ENCODE results near the gene TTC3. TPM values are rescaled to one million over a fixed set of nuclear protein-coding genes. Genes with fewer than 3 reads are reported as not detected.

TTC3 gene
- total RNA-seq, 1 donor from 2014 or later = 302 TPM

DNA sequence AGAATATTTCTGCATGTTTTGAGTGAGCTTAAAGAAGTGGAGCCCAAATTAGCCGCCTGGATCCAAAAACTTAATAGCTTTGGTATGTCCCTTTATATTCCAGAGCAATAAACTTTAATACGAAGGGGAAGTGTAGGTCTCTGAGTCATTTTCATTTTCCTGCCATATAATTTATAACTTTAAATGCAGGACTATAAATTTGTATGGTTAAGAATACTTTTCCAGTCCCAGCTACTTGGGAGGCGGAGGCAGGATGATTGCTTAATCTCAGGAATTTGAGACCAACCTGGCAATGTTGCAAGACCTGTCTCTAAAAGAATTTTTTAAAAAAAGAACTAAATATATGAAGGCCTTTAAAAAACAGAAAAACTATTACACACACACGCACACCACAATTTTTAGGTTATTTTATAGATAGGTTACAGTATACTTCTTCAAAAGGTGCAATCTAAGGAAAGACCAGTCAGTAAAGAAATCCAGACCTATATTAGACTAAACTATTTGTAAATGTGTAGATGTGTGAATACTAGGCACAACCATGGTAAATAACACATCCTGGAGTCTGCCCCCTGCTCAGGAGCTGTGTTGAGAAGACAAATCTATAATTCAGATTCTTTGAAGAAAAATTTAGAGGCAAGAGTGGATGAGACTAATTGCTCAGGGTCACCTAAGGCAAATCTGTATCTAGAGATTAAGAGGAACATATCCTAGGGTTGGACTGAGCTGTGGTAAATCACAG is 80.3 kb downstream of the TTC3 start:
- peak; percentile 66 for DNase-seq (ENCODE audit: low read depth)

DNA sequence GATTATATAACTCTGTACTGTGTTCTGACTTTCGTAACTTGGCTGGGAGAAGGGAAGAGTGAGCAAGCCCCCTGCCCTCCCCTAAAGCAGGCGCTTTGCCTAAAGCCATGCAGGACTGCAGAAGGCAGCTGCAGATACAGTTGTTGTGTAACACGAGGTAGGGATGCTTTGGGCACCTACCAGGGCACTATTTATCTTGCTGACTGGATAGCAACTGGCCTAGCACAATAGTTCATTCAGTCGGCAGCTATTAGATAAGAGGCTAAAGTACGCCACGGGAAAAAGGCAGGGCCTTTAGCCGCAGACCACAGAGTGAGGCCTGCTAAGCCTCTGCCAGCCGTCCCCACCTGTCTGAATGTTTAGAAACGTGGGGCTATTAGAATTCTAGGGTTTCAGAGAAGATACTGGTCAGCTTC is 80.9 kb downstream of the TTC3 start:
- DNase-seq (ENCODE audit: low read depth) = peak; percentile 7

DNA sequence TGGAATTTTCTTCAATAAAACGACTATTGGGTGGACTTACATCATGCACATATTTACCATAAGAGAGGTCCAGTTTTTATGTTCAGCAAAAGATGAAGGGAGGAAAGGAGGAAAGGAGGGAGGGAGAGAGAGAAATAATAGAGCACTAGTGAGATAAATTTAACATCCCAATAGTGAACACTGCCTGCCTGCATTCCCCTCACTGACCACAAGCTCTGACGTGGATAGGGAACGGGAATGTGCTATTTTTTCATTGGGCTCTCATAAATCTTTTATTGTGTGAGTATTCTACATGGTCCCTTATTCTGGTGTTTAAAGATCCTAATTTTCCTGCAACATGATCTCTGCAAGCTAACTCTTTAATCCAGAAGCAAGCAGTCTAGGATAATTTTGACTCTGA is 82.1 kb downstream of the TTC3 start:
- DNase-seq (ENCODE audit: low read depth) = no peak

DNA sequence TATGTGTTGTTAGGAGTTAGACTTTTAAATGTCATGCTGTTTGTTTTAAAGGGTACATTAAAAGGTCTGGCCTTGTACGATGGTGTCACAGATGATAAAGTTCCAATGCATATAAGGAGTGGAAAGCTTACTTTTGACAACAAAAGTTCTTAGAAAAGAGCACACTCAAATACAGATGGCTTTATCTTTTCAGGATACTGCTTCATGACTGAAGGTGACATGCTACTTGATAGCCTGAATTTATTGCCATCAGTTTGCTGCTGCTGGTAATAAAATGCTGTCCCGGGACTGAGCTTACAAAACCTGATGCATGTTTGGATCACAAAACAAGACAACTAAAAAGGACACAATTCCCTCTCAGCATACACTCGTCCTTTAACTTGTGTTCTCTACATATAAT is 84.9 kb downstream of the TTC3 start:
- DNase-seq (ENCODE audit: low read depth) = no peak

DNA sequence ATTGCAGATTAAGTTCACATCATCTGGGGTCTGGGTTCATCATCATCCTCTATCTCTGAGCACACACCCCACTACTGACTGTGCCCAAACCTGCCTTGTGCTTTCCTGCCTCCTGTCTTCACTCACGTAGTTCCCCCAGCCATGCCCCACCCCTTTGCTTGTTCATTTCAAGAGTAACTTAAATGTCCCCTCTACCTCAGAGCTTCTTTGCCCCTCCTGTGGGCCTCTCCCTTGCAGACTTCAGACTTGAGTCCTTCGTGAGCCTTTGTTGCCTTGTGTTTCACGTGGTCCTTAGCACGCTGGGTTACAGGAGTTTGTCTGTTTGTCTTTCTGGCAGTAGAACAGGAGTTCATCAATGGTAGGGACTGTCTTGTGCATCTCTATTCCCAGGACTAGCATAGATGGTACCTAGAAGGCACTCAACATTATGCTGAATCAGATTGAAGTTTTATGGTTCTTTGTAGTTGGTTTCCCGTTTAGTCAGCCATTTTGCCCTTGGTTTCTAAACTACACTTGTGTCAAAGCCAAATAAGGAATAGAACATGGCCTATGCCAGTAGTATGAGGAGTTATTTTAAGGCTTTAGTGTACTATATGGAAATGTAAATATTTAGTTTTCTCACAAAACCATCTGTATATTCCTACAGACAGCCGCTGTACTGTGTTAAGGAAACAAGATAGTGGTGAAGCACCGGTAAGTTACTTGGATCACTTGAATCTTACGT is 86.2 kb downstream of the TTC3 start:
- DNase-seq (ENCODE audit: low read depth) = no peak

DNA sequence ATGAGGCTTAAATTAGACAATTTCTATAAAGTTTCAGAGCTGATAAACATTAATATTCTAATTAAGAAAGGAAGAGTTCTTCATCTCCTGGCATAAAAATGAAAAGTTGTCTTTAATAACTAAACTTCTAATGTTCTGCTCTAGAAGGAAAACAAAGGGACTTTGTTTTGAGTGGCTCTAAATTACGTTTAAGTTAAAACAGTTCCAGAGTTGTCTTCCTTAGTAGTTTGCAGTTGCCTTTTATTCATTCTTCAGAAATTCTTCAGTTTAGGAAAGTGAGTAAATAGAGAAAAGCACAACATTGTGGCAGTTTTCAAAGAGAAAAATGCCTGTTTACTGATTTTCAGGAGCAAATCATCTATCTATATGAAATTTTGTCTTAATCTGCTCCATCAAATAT is 86.9 kb downstream of the TTC3 start:
- DNase-seq (ENCODE audit: low read depth) = no peak

DNA sequence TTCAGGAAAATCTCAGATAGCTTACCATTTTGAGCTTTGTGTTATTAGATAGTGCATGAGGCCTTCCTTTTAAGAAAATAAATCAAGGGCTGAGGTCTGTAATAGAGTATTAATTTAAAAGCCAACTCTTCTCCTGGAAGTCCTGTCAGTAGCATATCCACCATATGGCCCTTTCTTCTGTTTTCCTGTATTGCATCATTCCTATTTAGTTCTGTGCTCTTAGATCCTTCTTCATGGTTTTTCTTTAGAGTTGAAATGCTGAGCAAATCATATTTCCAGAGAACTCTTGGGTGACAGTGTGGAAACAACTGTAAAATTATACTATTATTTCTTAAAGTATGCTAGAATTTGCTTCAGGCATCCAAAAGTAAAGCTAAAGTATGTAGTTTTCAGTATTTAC is 91.7 kb downstream of the TTC3 start:
- no peak for DNase-seq (ENCODE audit: low read depth)

DNA sequence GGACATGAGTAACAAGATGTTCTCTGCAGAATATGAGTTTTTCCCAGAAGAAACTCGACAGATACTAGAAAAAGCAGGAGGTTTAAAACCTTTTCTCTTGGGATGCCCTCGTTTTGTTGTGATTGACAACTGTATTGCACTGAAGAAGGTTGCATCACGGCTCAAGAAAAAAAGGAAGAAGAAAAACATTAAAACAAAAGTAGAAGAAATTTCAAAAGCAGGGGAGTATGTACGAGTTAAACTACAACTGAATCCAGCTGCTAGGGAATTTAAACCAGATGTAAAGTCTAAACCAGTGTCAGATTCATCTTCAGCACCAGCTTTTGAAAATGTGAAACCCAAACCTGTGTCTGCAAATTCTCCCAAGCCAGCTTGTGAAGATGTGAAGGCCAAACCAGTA is 92.5 kb downstream of the TTC3 start:
- DNase-seq (ENCODE audit: low read depth) = no peak

DNA sequence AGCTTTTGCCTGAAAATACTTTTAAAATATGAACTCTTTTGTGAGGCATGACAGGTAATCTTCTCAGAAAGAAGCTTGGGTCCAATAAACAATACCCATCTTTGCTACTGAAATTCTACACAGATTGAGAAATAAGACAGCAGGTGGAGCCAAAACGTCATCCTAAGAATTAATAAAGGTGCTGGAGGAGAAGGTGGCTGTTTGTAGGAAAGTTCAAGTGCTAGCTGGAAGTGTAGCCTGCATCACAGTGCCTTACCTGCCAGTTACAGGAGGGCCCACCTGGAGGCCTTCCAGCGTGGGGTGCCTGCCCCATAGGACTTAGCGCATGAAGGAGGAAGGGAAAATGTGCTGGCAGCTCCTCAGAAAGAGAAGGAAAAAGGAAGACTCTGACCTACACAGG is 93.7 kb downstream of the TTC3 start:
- peak; percentile 42 for DNase-seq (ENCODE audit: low read depth)

DNA sequence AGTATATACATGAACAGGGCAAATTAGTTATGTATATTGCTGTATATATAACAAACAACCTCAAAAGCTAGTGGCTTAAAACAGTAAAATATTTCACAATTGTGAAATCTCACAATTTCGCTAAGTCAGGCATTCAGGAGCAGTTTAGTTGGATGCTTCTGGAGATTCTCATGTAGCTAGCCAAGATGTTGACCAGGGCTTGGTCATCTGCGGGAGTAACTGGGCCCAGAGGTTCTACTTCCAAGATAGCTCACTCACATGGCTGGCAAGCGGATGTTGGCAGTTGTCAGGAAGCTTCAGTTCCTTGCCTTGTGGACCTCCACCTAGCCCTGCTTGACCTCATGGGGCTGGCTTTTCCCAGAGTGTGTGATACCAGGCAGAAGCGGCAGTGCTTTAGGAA is 95.6 kb downstream of the TTC3 start:
- no peak for DNase-seq (ENCODE audit: low read depth)

DNA sequence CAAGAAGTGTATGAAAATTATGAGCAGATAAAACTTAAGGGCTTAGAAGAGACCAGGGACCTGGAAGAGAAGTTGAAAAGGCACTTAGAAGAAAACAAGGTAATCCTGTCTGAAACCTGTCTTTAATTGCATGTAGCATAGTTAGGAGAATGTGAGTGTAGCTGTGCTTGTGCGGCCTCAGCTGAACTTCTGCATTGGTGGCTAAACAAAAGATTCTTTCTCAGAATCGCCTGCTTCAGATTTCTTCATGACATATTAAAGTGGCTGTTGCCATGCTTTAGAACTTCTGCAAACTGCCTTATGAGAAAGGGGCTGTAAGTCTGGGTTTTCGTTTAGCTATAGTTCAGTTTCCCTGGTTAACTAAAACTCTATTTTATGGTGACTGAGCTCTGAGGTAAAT is 99.6 kb downstream of the TTC3 start:
- DNase-seq (ENCODE audit: low read depth) = no peak

DNA sequence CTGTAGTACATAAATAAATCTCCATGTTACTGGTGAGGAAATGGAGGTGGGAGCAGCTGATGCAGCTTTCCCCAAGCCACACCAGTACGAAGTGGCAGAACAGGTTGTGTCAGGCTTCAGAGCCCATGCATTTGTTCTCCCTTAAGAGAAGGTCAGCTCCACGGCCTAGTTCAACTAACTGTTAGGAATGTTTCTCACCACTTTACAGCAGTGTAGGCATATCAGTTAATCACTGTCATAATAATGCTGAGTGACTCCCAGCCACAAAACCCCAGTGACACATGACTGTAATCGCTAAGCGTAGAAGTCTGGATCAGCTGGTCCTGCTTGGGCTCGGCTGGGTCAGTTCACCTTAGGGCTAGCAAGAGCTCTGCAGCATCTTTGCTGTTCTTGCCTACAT is 103.7 kb downstream of the TTC3 start:
- peak; percentile 78 for DNase-seq (ENCODE audit: low read depth)

DNA sequence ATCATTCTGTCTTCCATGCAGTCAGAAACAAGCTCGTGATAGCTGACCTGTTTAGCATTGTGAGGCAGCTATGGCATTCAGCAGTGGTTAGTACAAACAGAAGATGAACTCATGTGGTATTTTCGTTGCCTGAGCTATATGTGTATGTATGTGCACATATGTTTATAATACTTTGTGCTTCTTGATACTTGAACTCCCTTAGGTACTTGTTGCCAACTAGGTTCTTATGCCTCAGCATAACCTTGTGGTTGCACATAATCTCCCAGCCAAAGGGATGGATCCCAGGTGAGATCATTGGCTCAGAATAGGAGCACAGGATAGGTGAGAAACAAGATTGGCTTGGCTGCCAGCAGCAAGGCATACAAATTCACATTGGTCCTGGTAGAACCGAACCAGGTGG is 108.0 kb downstream of the TTC3 start:
- no peak for DNase-seq (ENCODE audit: low read depth)

DNA sequence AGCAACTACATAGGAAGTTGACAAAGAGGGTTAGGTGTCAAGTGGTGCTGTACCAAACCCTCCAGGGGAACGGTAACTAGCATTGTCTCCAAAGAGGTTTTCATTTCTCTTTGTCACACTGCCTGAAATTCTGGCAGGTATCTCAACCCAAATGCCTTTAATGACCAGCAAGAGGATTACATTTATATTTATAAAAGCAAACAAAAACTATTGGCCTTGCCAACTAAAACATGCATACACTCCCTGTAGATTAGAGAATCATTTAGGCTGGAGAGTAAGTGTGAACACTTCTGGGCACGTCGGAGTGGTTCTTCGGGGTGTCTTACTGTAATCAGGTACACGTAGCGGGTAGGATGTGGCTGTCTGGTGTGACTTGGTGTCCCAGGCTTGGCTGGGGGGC is 109.2 kb downstream of the TTC3 start:
- no peak for DNase-seq (ENCODE audit: low read depth)

DNA sequence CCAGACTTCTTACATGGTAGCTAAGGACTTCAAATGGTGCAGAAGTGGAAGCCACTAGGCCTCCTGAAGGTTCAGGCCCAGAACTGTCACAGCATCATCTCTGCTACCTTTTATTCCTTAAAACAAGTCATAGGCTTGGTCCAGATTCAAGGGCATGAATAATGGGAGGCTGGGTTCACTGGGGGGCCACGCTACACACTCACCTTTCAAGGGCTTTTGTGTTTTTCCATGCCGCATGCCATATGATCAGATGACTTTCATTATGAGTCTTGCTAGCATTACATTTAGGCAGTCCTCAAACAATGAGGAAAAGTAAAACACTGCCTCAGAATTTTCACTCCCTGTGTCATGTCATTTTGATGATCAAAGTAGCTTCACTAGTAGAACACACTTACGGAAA is 110.7 kb downstream of the TTC3 start:
- DNase-seq (ENCODE audit: low read depth) = no peak

DNA sequence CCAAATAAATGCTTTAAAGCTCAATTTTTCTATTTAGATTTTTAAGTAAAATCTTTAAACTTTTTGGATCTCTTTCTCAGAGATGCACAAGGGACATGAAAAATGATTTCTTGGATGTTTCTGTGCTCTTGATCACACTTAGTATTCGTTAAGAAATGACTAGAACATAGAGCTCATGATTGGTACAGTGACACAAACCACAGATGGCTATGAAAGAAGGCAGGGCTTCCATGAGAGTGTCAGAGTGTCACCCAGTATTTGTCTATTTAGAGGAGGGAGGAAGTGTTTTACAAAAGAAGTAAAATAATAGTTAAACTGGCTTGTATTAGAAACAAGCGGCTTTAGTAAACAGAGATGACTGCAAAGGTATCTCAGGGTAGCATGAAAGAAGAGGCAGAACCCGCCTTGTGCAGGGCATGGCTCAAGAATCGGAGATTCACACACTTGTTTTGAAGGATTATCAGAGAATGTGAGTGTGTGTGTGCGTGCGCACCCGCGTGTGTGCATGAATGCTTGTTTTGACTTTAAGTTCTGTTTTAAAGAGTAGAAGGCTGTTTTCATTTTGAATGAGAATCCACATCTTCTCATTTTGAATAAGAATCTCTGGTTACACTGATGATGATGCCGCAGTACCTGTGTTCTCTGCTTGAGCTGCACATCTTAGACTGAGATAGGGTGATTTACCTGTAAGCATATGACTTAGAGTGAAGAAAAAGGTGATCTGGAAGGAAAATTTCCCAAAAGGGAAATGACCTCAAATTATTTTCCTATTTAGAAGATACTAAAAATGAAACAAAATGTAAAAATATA is 111.9 kb downstream of the TTC3 start:
- DNase-seq (ENCODE audit: low read depth) = no peak

DNA sequence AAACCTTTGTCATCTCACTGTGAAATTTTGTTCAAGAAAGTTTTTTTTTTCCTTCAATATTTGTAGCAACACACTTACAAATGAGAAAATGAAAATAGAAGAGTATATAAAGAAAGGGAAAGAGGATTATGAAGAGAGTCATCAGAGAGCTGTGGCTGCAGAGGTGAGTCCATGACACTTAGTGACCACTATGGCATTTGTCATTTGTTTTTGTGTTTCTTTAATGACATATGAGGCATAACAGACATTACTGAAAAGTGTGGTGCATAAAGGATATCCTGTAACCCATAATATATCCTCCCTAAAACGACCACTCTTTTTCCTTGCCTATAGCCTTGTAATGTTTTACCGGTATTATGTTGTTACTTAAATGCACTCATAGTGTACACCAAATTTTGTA is 113.9 kb downstream of the TTC3 start:
- DNase-seq (ENCODE audit: low read depth) = no peak

DNA sequence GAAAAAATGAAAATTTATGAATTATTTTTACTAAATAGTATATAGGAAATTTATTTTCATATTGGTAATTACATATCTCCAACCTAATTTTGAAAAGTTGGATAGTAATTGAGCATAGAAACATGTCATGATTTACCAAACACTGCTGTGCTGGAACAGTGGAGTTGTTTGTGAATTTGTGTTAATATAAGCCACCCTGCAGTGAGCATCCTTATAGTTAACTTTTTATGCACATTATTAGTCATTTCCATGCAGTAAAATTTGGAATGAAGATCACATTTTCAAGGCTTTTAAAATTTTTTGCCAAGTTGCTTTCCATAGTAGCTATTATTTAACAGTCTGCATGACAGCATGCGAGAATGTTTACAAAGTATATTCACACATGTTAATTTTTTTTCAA is 115.8 kb downstream of the TTC3 start:
- DNase-seq (ENCODE audit: low read depth) = no peak

DNA sequence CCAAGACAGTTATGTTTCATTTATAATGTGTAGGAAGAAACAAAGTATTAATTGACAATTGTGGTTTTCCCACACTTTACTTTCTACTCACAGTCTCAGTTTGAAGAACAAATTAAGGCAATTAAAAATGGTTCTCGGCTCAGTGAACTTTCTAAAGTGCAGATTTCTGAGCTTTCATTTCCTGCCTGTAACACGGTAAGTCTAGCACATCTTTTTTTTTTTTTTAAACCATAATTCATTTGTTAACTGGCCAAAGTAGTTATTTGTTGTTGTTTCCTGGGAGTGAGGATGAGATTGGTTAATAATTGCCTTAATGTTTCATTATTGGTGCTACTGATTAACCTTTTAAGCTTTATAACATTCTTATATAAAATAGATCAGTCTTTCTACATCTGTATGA is 119.0 kb downstream of the TTC3 start:
- DNase-seq (ENCODE audit: low read depth) = peak; percentile 81

DNA sequence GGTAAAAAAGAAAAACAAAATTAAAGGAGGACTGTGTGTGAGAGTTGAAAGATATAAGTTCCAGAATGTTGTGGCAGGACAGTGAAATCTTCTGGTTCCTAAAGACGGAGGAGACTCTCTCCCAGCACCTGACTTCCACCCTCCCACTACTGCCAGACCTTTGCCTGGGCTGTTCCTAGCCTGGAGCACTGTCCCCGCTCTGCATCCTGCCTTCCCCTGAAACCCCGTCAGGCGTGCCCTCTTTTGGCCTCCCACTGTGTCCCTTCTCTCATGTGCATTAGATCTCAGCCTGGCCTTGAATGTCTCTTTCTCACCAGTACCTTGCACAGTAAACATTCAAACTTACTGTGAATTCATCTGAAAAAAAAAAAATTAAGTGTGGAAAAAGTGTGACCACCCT is 120.0 kb downstream of the TTC3 start:
- no peak for DNase-seq (ENCODE audit: low read depth)

DNA sequence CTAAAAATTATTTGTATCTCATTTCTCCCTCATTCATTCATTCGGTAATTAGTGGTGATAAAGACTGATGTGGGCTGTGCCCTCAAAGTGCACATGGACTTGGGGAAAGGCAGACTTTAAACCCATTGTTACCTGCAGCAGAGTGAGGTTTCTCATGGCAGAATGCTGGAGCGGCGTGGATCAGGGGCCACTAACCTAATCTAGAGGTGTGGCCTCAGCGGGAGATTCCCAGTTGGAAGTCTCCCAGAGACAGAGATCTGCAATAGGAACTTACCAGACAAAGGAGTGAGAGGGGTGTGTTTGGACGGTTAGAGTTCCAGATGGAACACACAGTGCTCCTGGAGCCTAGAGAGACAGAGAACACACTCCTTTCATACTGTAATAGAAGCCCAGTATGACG is 120.6 kb downstream of the TTC3 start:
- no peak for DNase-seq (ENCODE audit: low read depth)

DNA sequence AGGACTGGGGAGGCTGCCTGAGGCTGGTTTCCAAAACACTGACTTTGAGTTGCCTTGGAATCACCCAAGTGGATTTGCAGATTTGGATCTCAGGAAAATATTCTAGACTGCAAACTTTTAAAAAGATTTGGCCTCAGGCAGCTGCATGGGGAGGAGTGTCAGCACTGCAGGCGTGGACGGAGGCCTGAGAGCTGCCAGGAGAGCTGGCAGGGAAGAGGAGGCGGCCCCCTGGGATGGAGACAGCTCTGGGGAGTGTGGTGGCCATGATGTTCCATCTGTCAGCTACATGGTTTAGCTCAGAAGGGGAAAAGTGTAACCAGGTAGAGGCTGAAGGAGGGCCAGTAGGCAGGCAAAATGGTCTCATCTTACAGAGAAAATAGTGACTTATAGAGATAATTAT is 122.0 kb downstream of the TTC3 start:
- DNase-seq (ENCODE audit: low read depth) = no peak

DNA sequence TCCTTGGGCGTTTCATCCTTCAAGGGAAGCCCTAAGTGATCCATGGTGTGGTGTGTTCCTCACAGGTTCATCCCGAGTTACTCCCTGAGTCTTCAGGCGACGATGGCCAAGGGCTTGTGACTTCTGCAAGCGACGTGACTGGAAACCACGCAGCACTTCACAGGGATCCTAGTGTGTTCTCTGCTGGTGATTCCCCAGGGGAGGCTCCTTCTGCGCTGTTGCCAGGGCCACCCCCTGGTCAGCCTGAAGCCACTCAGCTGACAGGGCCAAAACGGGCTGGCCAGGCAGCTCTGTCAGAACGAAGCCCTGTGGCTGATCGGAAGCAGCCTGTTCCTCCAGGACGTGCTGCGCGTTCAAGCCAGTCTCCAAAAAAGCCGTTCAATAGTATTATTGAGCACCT is 122.6 kb downstream of the TTC3 start:
- DNase-seq (ENCODE audit: low read depth) = no peak
